AG04449 (cell line): ENCODE data around the gene NHSL1.

Experiments used
- CTCF ChIA-PET: fragments of 350-600 bp; formaldehyde crosslinking; extraction: SDS; loops from one replicate; lab custom pipeline; 2021; ENCODE audit warnings: antibody characterized with exemption; lab: Yijun Ruan, JAX
- POLR2A ChIA-PET: fragments of 400-600, 350-600 bp; formaldehyde crosslinking; extraction: SDS; loops from one replicate; lab custom pipeline; 2020; ENCODE audit warnings: antibody characterized with exemption, inconsistent platforms; lab: Yijun Ruan, JAX
- DNase-seq: peaks from one replicate; pipeline ENCODE4 v3.0.0-alpha.2; 2010; ENCODE audit warnings: low read depth, low spot score
- H3K4me3 ChIP-seq: 2 replicates; pipeline ENCODE4 v1.5.1; 2011; ENCODE audit warnings: low read depth, mild to moderate bottlenecking, control low read depth, low read length
- CTCF ChIP-seq: IDR thresholded peaks from one replicate; pipeline ENCODE4 v1.5.1; 2011; ENCODE audit warnings: mild to moderate bottlenecking, moderate library complexity, low read length, control low read depth, inconsistent platforms; ENCODE audit not compliant: insufficient read depth; ENCODE audit errors: missing control alignments

The NHSL1 gene

GRCh38 chr6:138531387-138531786, 32.1 kb upstream of the NHSL1 start:
- no peak overlapping the region for H3K4me3 ChIP-seq
- TF ChIP-seq CTCF: no peak
- ChIA-PET POLR2A (no interaction called here), CTCF (no interaction called here)
- no peak for DNase-seq

- CTCF ChIA-PET: interaction anchor here (0.9 kb wide), 1 partner anchor 20 kb away, joined by 3 read pairs; no protein-coding TSS in a partner anchor
- POLR2A ChIA-PET: no interaction called here
- DNase-seq: no peak
Observed at GRCh38 chr6:138529478-138529877, 30.2 kb upstream of the NHSL1 start.

GRCh38 chr6:138528956-138529355, 29.7 kb upstream of the NHSL1 start:
- CTCF ChIA-PET: interaction anchor here (0.9 kb wide), 1 partner anchor 19 kb away, joined by 3 read pairs; no protein-coding TSS in a partner anchor
- H3K4me3 ChIP-seq: no peak overlapping the region
- no peak for DNase-seq
- POLR2A ChIA-PET: no interaction called here
- TF ChIP-seq CTCF: no peak

More at GRCh38 chr6:138529478-138529877, 30.2 kb upstream of the NHSL1 start:
- TF ChIP-seq CTCF: no peak
- H3K4me3 ChIP-seq: no peak overlapping the region

GRCh38 chr6:138528137-138528536, 28.8 kb upstream of the NHSL1 start:
- DNase-seq: no peak
- no peak for TF ChIP-seq CTCF
- CTCF ChIA-PET: interaction anchor here (1.2 to 4.6 kb wide), 4 partner anchors 9 to 62 kb away, joined by 4 to 27 read pairs (median 14); no protein-coding TSS in a partner anchor
- POLR2A ChIA-PET: no interaction called here
- no peak overlapping the region for H3K4me3 ChIP-seq

GRCh38 chr6:138527411-138528088, 28.3 kb upstream of the NHSL1 start:
- no peak overlapping the region for H3K4me3 ChIP-seq
- TF ChIP-seq CTCF: no peak
- CTCF ChIA-PET: interaction anchor here (1.0 to 4.6 kb wide), 7 partner anchors 10 to 412 kb away, joined by 3 to 27 read pairs (median 6); no protein-coding TSS in a partner anchor
- POLR2A ChIA-PET: no interaction called here
- no peak for DNase-seq

GRCh38 chr6:138526822-138527235, 27.5 kb upstream of the NHSL1 start:
- no peak for DNase-seq
- TF ChIP-seq CTCF: no peak
- CTCF ChIA-PET: interaction anchor here (0.6 to 4.6 kb wide), 7 partner anchors 9 to 412 kb away, joined by 3 to 27 read pairs (median 6); no protein-coding TSS in a partner anchor
- POLR2A ChIA-PET: interaction anchor here (1.2 kb wide), 1 partner anchor 8 kb away, joined by 4 read pairs; no protein-coding TSS in a partner anchor
- no peak overlapping the region; the same call in 1 of the 2 replicates for H3K4me3 ChIP-seq
